ENCODE results near the gene SPTBN4.
"Not testable (repeated sequence)": the region's sequence is repeated elsewhere in the genome, so short reads cannot be mapped to it uniquely, and the experiment has no call there.

The SPTBN4 gene

DNA sequence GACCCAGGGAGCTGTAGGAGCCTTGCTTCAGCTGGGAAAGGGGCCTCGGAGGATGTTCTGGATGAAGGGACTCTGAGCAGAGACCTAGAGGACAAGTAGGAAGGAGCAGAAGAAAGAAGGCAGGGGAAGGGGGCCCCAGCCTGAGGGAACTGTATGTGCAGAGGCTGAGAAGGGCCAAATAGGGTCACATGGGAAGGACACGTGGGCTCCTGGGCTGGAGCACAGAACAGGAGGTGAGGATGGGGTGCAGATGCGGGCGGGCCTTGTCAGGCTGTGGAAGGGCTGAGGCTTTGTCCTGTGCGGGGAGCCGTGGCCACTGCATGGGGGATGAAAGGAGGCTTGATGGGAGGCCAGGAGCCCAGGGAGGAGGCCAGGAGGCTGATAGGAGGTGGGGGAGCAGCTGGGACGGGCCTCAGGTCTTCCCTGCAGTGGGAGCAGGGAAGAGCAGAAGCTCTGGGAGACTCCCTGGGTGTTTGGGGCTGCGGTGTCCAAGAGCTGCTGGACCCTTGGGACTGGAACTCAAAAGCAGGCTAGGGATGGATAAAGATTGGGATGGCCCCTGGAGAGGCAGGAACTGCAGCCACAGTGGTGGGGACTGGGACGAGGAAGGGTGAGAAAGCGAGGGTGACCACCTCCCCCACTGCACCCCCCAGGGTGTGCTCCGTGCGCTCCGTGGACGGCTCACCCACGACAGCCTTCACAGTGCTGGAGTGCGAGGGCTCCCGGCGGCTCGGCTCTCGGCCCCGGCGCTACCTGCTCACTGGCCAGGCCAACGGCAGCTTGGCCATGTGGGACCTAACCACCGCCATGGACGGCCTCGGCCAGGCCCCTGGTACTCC lies 123.0 kb downstream of the SPTBN4 start:
- H3K4me3 ChIP-seq (ENCODE audit: low read depth in 1 of 5, low read length in 5 of 5), result no peak overlapping the region
- H3K36me3 ChIP-seq (ENCODE audit: control insufficient read depth in 5 of 5, insufficient read depth in 5 of 5, low read length in 5 of 5), result peaks cover 0 to 42% (median 24%) of the 10 kb centered on the region in 5 donors
- no peak overlapping the region for H3K9ac ChIP-seq (ENCODE audit: low read length in 5 of 5)
- H3K27me3 ChIP-seq (ENCODE audit: control insufficient read depth in 5 of 5, insufficient read depth in 4 of 5, low read length in 5 of 5), result peaks cover 0 to 5% (median 4%) of the 10 kb centered on the region in 5 donors
- H3K4me1 ChIP-seq (ENCODE audit: control insufficient read depth in 5 of 5, insufficient read depth in 5 of 5, low read length in 5 of 5), result peaks cover 0 to 7% (median 0%) of the 10 kb centered on the region in 5 donors
- no peak overlapping the region for H3K27ac ChIP-seq (ENCODE audit: low read depth, low read length)
- no peaks in the 10 kb centered on the region for H3K9me3 ChIP-seq (ENCODE audit: control insufficient read depth in 5 of 5, low read length in 5 of 5)

DNA sequence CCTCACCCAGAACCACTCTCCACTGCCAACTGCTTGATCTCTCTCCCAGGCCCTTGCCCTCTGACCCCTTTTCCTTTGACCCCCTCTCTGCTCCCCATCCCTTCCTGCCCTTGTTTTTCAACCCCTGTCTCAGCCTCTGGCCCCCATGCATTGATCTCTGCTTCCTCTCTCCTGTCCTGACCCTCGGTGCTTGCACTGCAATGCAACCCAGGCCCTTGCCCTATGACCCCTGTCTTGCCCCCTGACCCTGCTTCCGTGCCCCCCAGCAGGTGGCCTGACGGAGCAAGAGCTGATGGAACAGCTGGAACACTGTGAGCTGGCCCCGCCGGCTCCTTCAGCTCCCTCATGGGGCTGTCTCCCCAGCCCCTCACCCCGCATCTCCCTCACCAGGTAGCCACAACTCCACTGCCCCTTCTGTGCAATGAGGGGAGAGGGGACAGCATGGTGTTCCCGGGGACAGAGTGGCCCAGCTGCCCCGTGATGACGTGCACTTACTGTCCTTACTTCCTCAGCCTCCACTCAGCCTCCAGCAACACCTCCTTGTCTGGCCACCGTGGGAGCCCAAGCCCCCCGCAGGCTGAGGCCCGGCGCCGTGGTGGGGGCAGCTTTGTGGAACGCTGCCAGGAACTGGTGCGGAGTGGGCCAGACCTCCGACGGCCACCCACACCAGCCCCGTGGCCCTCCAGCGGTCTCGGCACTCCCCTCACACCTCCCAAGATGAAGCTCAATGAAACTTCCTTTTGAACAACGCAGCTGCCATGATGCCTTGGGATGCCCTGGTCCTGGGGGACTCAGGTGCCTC lies 123.9 kb downstream of the SPTBN4 start:
- no peaks in the 10 kb centered on the region for H3K9me3 ChIP-seq (ENCODE audit: control insufficient read depth in 5 of 5, low read length in 5 of 5)
- peaks cover 0 to 41% (median 24%) of the 10 kb centered on the region in 5 donors for H3K36me3 ChIP-seq (ENCODE audit: control insufficient read depth in 5 of 5, insufficient read depth in 5 of 5, low read length in 5 of 5)
- H3K27ac ChIP-seq (ENCODE audit: low read depth, low read length), result no peak overlapping the region
- peaks cover 0 to 7% (median 0%) of the 10 kb centered on the region in 5 donors for H3K4me1 ChIP-seq (ENCODE audit: control insufficient read depth in 5 of 5, insufficient read depth in 5 of 5, low read length in 5 of 5)
- no peak overlapping the region for H3K4me3 ChIP-seq (ENCODE audit: low read depth in 1 of 5, low read length in 5 of 5)
- H3K27me3 ChIP-seq (ENCODE audit: control insufficient read depth in 5 of 5, insufficient read depth in 4 of 5, low read length in 5 of 5), result peaks cover 0 to 12% (median 6%) of the 10 kb centered on the region in 5 donors
- H3K9ac ChIP-seq (ENCODE audit: low read length in 5 of 5), result no peak overlapping the region

DNA sequence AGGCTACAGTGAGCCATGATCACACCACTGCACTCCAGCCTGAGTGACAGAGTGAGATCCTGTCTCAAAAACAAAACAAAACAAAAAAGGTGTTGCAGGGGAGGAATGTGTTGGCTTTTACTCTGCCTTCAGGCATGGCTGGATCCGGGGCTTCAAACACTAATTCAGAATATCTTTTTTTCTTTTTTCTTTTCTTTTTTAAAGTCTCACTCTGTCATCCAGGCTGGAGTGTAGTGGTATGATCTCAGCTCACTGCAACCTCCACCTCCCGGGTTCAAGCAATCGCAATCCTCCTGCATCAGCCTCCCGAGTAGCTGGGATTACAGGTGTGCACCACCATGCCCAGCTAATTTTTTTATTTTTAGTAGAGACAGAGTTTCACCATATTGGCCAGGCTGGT lies 124.9 kb downstream of the SPTBN4 start:
- not testable (repeated sequence) for H3K9me3 ChIP-seq (ENCODE audit: control insufficient read depth in 5 of 5, low read length in 5 of 5); H3K4me1 ChIP-seq (ENCODE audit: control insufficient read depth in 5 of 5, insufficient read depth in 5 of 5, low read length in 5 of 5); H3K27ac ChIP-seq (ENCODE audit: low read depth, low read length); H3K9ac ChIP-seq (ENCODE audit: low read length in 5 of 5); H3K4me3 ChIP-seq (ENCODE audit: low read depth in 1 of 5, low read length in 5 of 5)
- Histone ChIP-seq H3K36me3 (ENCODE audit: control insufficient read depth in 5 of 5, insufficient read depth in 5 of 5, low read length in 5 of 5) (peaks cover 0 to 31% (median 20%) of the 10 kb centered on the region in 5 donors), H3K27me3 (ENCODE audit: control insufficient read depth in 5 of 5, insufficient read depth in 4 of 5, low read length in 5 of 5) (peaks cover 0 to 18% (median 12%) of the 10 kb centered on the region in 5 donors)

DNA sequence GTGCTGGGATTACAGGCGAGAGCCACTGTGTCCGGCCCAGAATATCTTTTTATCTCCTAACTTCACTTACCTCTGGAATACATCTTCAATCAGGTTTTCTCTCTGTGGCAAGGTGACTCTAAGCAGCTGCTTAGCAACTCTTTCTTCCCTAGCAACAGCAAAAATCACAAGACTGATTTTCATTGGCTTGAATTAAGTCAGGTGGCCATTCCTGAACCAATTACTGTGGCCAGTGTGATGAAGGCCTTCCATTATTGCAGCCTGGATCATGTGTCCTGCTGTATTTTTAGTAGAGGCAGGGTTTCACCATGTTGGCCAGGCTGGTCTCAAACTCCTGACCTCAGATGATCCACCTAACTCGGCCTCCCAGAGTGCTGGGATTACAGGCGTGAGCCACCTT lies 125.4 kb downstream of the SPTBN4 start:
- Histone ChIP-seq H3K27ac (ENCODE audit: low read depth, low read length) (no peak overlapping the region), H3K4me1 (ENCODE audit: control insufficient read depth in 5 of 5, insufficient read depth in 5 of 5, low read length in 5 of 5) (peaks cover 0 to 11% (median 5%) of the 10 kb centered on the region in 5 donors), H3K27me3 (ENCODE audit: control insufficient read depth in 5 of 5, insufficient read depth in 4 of 5, low read length in 5 of 5) (peaks cover under 1 to 19% (median 14%) of the 10 kb centered on the region in 5 donors), H3K4me3 (ENCODE audit: low read depth in 1 of 5, low read length in 5 of 5) (no peak overlapping the region), H3K9me3 (ENCODE audit: control insufficient read depth in 5 of 5, low read length in 5 of 5) (no peaks in the 10 kb centered on the region), H3K36me3 (ENCODE audit: control insufficient read depth in 5 of 5, insufficient read depth in 5 of 5, low read length in 5 of 5) (peaks cover 0 to 26% (median 16%) of the 10 kb centered on the region in 5 donors), H3K9ac (ENCODE audit: low read length in 5 of 5) (no peak overlapping the region)

DNA sequence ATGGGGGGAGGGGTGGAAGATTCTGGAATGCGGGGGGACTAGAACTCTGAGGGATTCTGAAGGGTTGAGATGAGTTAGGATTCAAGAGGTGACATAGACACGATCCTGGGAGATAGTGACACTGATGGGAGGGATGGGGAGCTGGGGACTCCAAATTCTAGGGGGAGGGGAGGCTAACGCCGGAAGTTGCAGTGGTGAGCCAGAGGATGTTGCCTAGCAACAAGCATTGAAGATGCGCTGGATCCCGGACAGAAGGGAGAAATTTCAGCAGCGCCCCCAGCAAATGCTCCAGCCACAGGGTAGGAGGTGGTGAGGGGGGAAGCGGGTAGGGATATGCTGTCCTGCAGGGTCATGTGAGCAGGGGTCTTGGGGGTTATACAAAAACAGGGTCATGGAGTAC lies 127.5 kb downstream of the SPTBN4 start:
- no peak overlapping the region for H3K27ac ChIP-seq (ENCODE audit: low read depth, low read length)

DNA sequence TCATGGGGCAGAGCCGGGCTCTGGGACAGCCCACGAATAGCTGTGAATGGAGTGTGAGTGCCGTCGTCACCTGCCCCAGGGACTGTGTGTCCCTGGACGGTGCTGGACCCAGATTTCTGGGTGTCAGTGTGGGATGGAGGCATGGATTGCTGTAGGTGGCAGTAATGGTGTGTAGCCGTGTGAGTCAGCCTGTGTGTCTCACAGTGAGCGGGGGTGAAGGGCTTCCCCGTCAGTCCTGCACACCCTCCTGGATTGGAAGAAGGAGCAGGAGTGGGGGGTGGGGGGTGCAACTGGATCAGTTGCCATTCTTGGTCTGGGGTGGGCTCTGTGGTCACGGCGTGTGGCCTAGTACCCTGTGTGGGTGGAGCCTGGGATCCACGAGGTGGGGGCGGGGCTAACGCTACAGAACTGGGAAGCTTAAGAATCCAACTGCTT lies 127.9 kb downstream of the SPTBN4 start:
- Histone ChIP-seq H3K27me3 (ENCODE audit: control insufficient read depth in 5 of 5, insufficient read depth in 4 of 5, low read length in 5 of 5) (peaks cover 3 to 31% (median 24%) of the 10 kb centered on the region in 5 donors), H3K9me3 (ENCODE audit: control insufficient read depth in 5 of 5, low read length in 5 of 5) (no peaks in the 10 kb centered on the region), H3K36me3 (ENCODE audit: control insufficient read depth in 5 of 5, insufficient read depth in 5 of 5, low read length in 5 of 5) (peaks cover 0 to 11% (median 2%) of the 10 kb centered on the region in 5 donors), H3K4me1 (ENCODE audit: control insufficient read depth in 5 of 5, insufficient read depth in 5 of 5, low read length in 5 of 5) (peaks cover 0 to 27% (median 17%) of the 10 kb centered on the region in 5 donors), H3K4me3 (ENCODE audit: low read depth in 1 of 5, low read length in 5 of 5) (no peak overlapping the region), H3K9ac (ENCODE audit: low read length in 5 of 5) (no peak overlapping the region), H3K27ac (ENCODE audit: low read depth, low read length) (no peak overlapping the region)

More for the DNA sequence above, 127.5 kb downstream of the SPTBN4 start:
- Histone ChIP-seq H3K4me1 (ENCODE audit: control insufficient read depth in 5 of 5, insufficient read depth in 5 of 5, low read length in 5 of 5) (peaks cover 0 to 23% (median 13%) of the 10 kb centered on the region in 5 donors), H3K9me3 (ENCODE audit: control insufficient read depth in 5 of 5, low read length in 5 of 5) (no peaks in the 10 kb centered on the region), H3K27me3 (ENCODE audit: control insufficient read depth in 5 of 5, insufficient read depth in 4 of 5, low read length in 5 of 5) (peaks cover 3 to 29% (median 21%) of the 10 kb centered on the region in 5 donors), H3K4me3 (ENCODE audit: low read depth in 1 of 5, low read length in 5 of 5) (no peak overlapping the region), H3K36me3 (ENCODE audit: control insufficient read depth in 5 of 5, insufficient read depth in 5 of 5, low read length in 5 of 5) (peaks cover 0 to 11% (median 2%) of the 10 kb centered on the region in 5 donors), H3K9ac (ENCODE audit: low read length in 5 of 5) (no peak overlapping the region)

DNA sequence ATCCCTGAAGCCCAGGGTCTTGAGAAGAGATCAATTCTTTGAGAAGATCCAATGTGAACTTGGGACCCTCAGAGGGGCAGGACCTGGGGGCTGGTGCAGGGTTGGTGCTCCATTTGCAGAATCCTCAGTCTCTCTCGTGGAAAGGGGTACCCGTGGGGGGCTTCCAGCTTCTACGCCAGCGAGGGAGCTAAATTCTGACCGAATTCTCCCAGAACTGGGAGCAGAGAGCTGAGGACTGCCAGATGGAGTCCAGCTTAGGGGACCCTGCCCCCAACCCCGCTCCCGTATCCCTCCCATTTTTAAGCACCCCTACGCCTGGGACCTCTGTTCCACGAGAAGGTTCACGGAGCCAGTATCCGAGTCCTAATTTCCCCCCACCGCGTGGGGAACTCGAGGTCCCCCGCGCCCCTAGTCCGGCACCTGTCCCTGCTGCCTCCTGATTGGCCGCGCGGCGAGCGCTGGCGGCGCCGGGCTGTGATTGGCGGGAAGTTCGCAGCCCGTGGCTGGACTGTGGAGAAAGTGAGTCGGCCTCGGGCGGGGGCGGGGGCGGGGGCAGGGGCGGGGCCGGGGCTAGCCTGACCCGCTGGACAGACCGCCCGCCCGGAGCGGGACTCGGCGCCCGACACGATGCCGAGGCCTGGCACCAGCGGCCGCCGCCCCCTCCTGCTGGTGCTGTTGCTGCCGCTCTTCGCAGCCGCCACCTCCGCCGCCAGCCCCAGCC lies 130.0 kb downstream of the SPTBN4 start:
- peaks cover 2 to 46% (median 34%) of the 10 kb centered on the region in 5 donors for H3K4me1 ChIP-seq (ENCODE audit: control insufficient read depth in 5 of 5, insufficient read depth in 5 of 5, low read length in 5 of 5)

DNA sequence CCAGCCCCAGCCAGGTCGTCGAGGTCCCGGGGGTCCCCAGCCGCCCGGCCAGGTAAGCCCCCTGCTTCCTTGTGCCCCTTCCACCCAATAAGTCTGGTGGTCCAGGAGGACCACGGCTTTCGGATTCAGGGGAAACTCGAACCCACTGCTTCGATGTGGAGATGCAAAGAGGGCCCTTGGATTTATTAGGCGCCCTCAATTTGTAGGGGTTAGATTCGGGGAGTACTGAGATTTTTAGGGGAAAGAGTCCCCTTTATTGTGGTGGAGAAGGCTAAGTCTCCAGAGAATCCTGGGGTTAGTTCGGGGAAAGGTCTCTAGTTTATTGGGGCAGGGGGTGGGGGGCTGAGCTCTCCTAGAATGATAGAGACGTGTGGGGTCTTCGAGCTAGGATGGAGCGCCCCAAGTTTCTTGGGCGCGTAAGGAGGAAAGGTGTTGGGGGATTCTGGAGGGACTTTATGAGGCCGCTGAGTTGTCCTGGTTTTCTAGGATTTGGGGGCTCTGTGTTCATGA lies 130.6 kb downstream of the SPTBN4 start:
- no peaks in the 10 kb centered on the region for H3K36me3 ChIP-seq (ENCODE audit: control insufficient read depth in 5 of 5, insufficient read depth in 5 of 5, low read length in 5 of 5)
- no peak overlapping the region for H3K27ac ChIP-seq (ENCODE audit: low read depth, low read length)
- no peaks in the 10 kb centered on the region for H3K9me3 ChIP-seq (ENCODE audit: control insufficient read depth in 5 of 5, low read length in 5 of 5)
- no peak overlapping the region for H3K4me3 ChIP-seq (ENCODE audit: low read depth in 1 of 5, low read length in 5 of 5)
- peaks cover 3 to 52% (median 41%) of the 10 kb centered on the region in 5 donors for H3K4me1 ChIP-seq (ENCODE audit: control insufficient read depth in 5 of 5, insufficient read depth in 5 of 5, low read length in 5 of 5)
- no peak overlapping the region for H3K9ac ChIP-seq (ENCODE audit: low read length in 5 of 5)
- peaks cover 3 to 43% (median 35%) of the 10 kb centered on the region in 5 donors for H3K27me3 ChIP-seq (ENCODE audit: control insufficient read depth in 5 of 5, insufficient read depth in 4 of 5, low read length in 5 of 5)

More for the DNA sequence above, 130.0 kb downstream of the SPTBN4 start:
- H3K36me3 ChIP-seq (ENCODE audit: control insufficient read depth in 5 of 5, insufficient read depth in 5 of 5, low read length in 5 of 5), result no peaks in the 10 kb centered on the region
- H3K9me3 ChIP-seq (ENCODE audit: control insufficient read depth in 5 of 5, low read length in 5 of 5), result no peaks in the 10 kb centered on the region
- H3K27me3 ChIP-seq (ENCODE audit: control insufficient read depth in 5 of 5, insufficient read depth in 4 of 5, low read length in 5 of 5), result peaks cover 3 to 43% (median 35%) of the 10 kb centered on the region in 5 donors
- H3K4me3 ChIP-seq (ENCODE audit: low read depth in 1 of 5, low read length in 5 of 5), result peak overlapping the region in 1 of 5 donors; percentile 27
- no peak overlapping the region for H3K9ac ChIP-seq (ENCODE audit: low read length in 5 of 5)
- no peak overlapping the region for H3K27ac ChIP-seq (ENCODE audit: low read depth, low read length)

DNA sequence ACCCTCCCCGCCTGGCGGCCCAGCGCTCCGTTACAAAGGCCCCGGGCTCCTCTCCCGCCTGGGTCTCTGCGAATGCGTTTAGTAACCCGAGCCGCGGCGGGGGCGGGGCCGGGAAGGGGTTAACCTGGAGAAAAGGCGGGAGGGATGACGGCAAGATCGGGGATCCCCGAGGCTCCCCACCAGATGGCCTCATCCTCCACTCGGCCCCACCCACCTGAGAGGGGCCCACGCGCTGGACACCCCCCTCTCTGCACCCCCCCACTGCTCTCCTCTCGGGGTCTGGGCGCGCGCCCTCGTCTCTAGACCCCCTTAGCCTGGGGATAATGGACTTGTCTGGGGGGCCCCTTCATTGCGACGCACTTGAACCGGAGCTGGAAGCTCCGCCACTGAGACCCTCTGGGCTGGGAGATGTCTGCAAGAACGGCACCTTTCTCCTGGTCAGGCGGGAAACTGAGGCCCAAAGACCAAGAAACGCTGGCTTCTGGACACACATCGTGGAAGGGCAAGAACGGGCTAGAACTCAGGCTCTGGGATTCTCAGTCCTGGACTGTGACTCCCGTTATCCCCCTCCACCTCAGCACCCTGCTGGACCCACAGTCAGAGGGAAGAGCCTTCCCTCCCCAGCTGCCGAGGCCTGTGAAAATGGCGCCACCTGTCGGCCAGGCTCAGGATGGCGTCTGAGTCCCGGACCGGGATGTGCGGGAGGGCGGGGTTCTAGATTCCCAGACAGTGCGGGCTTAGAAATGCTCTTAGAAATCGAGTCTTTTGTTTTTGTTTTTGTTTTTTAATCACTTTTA lies 131.5 kb downstream of the SPTBN4 start:
- H3K9me3 ChIP-seq (ENCODE audit: control insufficient read depth in 5 of 5, low read length in 5 of 5), result no peaks in the 10 kb centered on the region
- peaks cover 3 to 47% (median 35%) of the 10 kb centered on the region in 5 donors for H3K27me3 ChIP-seq (ENCODE audit: control insufficient read depth in 5 of 5, insufficient read depth in 4 of 5, low read length in 5 of 5)
- no peak overlapping the region for H3K9ac ChIP-seq (ENCODE audit: low read length in 5 of 5)
- no peaks in the 10 kb centered on the region for H3K36me3 ChIP-seq (ENCODE audit: control insufficient read depth in 5 of 5, insufficient read depth in 5 of 5, low read length in 5 of 5)
- no peak overlapping the region for H3K4me3 ChIP-seq (ENCODE audit: low read depth in 1 of 5, low read length in 5 of 5)
- H3K4me1 ChIP-seq (ENCODE audit: control insufficient read depth in 5 of 5, insufficient read depth in 5 of 5, low read length in 5 of 5), result peaks cover 9 to 62% (median 50%) of the 10 kb centered on the region in 5 donors
- H3K27ac ChIP-seq (ENCODE audit: low read depth, low read length), result no peak overlapping the region
